GM18861 (cell line): ENCODE measurements around the gene KLK4.

Experiments
- ATAC-seq: cut with Tn5 transposase; IDR thresholded peaks from one replicate; pipeline ENCODE4 v1.9.1; 2021; ENCODE audit not compliant: unreplicated experiment

Gene KLK4

DNA sequence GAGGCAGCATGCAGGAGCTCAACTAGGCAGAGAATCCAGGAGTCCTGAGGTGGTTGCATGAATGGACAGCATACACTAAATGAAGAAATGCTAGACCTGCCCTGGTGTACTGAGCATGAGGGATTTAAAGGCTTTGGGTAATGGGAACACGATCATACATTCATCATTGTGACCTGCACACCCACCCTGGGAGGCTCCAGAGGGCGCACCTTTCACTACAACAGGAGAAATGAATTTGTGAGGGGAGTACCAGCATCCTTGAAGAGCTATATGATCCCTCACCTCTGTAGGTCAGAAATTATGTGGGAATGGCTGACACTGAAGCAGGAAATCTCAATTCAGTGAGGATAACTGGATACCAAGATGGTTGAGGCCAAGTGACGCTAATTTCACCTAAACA, 29.0 kb downstream of the KLK4 start:
- no peak for ATAC-seq

GRCh38 chr19:50880241-50880640, 31.0 kb downstream of the KLK4 start:
- ATAC-seq: no peak

DNA sequence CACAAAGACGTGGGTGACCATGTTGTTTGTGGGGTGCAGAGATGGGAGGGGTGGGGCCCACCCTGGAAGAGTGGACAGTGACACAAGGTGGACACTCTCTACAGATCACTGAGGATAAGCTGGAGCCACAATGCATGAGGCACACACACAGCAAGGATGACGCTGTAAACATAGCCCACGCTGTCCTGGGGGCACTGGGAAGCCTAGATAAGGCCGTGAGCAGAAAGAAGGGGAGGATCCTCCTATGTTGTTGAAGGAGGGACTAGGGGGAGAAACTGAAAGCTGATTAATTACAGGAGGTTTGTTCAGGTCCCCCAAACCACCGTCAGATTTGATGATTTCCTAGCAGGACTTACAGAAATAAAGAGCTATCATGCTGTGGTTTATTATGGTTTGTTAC, 32.3 kb downstream of the KLK4 start:
- ATAC-seq: no peak

GRCh38 chr19:50877338-50877737, 33.9 kb downstream of the KLK4 start:
- ATAC-seq: no peak

DNA sequence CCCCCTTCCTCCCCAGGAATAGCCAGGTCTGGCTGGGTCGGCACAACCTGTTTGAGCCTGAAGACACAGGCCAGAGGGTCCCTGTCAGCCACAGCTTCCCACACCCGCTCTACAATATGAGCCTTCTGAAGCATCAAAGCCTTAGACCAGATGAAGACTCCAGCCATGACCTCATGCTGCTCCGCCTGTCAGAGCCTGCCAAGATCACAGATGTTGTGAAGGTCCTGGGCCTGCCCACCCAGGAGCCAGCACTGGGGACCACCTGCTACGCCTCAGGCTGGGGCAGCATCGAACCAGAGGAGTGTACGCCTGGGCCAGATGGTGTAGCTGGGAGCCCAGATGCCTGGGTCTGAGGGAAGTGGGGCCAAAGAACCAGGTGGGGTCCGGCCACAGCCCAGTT, 34.7 kb downstream of the KLK4 start:
- ATAC-seq: no peak

DNA sequence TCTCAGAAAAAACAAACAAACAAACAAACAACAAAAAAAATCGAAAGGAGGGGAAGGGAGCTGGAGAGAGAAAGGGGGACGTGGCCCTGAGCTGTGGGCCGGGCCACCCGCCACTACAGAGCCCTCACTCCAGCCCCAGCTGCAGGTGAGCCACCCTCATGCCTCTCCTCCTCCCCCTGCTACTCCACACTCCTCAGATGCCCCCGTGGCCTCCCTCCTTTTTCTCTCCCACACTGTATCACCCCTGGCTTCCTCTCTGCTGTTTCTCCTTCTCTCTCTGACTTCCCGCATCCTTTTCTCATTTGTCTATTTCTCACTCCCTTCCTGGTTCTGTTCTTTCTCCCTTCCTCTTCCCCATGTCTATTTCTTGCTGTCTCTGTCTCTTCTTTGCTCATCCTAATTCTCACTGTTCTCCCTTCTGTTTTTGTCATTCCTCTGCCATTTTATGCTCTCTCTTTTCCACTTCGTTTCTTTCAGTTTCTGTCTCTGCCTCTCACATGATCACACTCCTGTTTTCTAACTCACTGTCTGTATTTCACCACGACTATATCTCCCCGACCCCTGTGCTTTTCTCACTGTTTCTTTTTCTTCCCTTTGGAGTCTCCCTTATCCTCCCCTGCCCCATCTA, 35.3 kb downstream of the KLK4 start:
- no peak for ATAC-seq

DNA sequence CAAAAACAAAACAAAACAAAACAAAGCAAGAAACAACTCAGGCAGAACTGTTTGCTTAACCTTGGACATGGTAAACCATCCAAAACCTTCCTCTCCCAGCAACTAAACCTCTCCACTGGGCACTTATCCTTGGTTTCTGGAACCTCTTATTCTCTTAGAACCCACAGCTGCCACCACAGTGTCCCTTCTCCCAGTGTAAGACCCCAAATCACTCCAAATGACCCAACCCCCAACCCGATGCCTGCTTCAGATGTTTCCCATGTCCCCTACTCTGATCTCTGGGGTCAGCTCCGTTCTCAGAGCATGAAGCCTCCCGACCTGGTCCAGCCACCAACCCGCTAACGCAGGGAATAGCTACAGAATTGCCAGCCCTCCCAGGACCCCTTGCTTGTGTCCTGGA, 37.0 kb downstream of the KLK4 start:
- no peak for ATAC-seq

DNA sequence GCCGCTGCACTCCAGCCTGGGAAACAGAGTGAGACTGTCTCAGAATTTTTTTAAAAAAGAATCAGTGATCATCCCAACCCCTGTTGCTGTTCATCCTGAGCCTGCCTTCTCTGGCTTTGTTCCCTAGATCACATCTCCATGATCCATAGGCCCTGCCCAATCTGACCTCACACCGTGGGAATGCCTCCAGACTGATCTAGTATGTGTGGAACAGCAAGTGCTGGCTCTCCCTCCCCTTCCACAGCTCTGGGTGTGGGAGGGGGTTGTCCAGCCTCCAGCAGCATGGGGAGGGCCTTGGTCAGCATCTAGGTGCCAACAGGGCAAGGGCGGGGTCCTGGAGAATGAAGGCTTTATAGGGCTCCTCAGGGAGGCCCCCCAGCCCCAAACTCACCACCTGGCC, 38.1 kb downstream of the KLK4 start, which contains the start of gene KLK2:
KLK2 (plus strand) TSS at position 384 of the 400 bp plus-strand sequence. CDS start 35 bp downstream, outside the sequence.
- ATAC-seq: no peak

DNA sequence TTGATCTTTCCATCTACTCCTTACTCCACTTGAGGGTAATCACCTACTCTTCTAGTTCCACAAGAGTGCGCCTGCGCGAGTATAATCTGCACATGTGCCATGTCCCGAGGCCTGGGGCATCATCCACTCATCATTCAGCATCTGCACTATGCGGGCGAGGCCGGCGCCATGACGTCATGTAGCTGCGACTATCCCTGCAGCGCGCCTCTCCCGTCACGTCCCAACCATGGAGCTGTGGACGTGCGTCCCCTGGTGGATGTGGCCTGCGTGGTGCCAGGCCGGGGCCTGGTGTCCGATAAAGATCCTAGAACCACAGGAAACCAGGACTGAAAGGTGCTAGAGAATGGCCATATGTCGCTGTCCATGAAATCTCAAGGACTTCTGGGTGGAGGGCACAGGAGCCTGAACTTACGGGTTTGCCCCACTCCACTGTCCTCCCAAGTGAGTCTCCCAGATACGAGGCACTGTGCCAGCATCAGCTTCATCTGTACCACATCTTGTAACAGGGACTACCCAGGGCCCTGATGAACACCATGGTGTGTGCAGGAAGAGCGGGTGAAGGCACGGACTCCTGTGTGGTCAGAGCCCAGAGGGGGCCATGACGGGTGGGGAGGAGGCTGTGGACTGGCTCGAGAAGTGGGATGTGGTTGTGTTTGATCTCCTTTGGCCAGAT, 40.6 kb downstream of the KLK4 start:
- ATAC-seq: no peak

DNA sequence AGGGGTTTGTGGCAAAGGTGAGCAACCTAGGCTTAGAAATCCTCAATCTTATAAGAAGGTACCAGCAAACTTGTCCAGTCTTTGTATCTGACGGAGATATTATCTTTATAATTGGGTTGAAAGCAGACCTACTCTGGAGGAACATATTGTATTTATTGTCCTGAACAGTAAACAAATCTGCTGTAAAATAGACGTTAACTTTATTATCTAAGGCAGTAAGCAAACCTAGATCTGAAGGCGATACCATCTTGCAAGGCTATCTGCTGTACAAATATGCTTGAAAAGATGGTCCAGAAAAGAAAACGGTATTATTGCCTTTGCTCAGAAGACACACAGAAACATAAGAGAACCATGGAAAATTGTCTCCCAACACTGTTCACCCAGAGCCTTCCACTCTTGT, 41.7 kb downstream of the KLK4 start:
- ATAC-seq: no peak

- no peak for ATAC-seq
Observed at GRCh38 chr19:50861496-50862286, 49.5 kb downstream of the KLK4 start.

DNA sequence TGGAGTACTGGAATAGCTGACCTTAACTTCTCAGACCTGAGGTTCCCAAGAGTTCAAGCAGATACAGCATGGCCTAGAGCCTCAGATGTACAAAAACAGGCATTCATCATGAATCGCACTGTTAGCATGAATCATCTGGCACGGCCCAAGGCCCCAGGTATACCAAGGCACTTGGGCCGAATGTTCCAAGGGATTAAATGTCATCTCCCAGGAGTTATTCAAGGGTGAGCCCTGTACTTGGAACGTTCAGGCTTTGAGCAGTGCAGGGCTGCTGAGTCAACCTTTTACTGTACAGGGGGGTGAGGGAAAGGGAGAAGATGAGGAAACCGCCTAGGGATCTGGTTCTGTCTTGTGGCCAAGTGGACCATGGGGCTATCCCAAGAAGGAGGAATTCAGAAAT, 50.2 kb downstream of the KLK4 start:
- no peak for ATAC-seq

DNA sequence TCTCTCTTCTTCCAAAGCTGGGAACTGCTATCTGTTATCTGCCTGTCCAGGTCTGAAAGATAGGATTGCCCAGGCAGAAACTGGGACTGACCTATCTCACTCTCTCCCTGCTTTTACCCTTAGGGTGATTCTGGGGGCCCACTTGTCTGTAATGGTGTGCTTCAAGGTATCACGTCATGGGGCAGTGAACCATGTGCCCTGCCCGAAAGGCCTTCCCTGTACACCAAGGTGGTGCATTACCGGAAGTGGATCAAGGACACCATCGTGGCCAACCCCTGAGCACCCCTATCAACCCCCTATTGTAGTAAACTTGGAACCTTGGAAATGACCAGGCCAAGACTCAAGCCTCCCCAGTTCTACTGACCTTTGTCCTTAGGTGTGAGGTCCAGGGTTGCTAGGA, 51.3 kb downstream of the KLK4 start:
- ATAC-seq: no peak

DNA sequence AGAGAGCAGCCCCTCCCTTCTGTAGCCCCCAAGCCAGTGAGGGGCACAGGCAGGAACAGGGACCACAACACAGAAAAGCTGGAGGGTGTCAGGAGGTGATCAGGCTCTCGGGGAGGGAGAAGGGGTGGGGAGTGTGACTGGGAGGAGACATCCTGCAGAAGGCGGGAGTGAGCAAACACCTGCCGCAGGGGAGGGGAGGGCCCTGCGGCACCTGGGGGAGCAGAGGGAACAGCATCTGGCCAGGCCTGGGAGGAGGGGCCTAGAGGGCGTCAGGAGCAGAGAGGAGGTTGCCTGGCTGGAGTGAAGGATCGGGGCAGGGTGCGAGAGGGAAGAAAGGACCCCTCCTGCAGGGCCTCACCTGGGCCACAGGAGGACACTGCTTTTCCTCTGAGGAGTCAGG, 52.3 kb downstream of the KLK4 start:
- no peak for ATAC-seq

- ATAC-seq: no peak
Observed at GRCh38 chr19:50857366-50857765, 53.8 kb downstream of the KLK4 start.
